Measurements from ENCODE around the gene CARNS1.

- no peak for TF ChIP-seq POLR2A (IDR thresholded peaks at IDR 0.05)
- TF ChIP-seq, protein P1, sequence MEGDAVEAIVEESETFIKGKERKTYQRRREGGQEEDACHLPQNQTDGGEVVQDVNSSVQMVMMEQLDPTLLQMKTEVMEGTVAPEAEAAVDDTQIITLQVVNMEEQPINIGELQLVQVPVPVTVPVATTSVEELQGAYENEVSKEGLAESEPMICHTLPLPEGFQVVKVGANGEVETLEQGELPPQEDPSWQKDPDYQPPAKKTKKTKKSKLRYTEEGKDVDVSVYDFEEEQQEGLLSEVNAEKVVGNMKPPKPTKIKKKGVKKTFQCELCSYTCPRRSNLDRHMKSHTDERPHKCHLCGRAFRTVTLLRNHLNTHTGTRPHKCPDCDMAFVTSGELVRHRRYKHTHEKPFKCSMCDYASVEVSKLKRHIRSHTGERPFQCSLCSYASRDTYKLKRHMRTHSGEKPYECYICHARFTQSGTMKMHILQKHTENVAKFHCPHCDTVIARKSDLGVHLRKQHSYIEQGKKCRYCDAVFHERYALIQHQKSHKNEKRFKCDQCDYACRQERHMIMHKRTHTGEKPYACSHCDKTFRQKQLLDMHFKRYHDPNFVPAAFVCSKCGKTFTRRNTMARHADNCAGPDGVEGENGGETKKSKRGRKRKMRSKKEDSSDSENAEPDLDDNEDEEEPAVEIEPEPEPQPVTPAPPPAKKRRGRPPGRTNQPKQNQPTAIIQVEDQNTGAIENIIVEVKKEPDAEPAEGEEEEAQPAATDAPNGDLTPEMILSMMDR (IDR thresholded peaks at IDR 0.05) = no peak
Measured at GRCh38 chr11:67434395-67434881, 19.0 kb downstream of the CARNS1 start.

Measured in testis (tissue), 2 donors.